A549 (cell line): Measurements from ENCODE around the gene MEN1. TPM values are rescaled to one million over a fixed set of nuclear protein-coding genes. Genes with fewer than 3 reads are reported as not detected.
A peak's percentile ranks its signal among the peaks of the same experiment; 100 is the strongest.

Experiments used
- ATAC-seq, 2 experiments: fragments of 200-7000 bp in 1 of 2; fragments of >200 bp in 1 of 2; cut with Nextera tagmentation in 1 of 2; cut with Tn5 transposase in 1 of 2; 3 replicates each; pipeline versions ENCODE4 v1.8.0 to v1.9.1; 2018 to 2020; ENCODE audit warnings: mild to moderate bottlenecking in 1 of 2, moderate library complexity in 1 of 2
- CTCF ChIA-PET: fragments of 300-600 bp; sonication (Branson Sonifier 250); formaldehyde crosslinking; extraction: SDS; loops from one replicate; lab custom pipeline; 2021; ENCODE audit warnings: antibody characterized with exemption, inconsistent platforms; lab: Yijun Ruan, JAX
- POLR2A ChIA-PET: fragments of 350-600 bp; formaldehyde crosslinking; extraction: SDS; loops from one replicate; lab custom pipeline; 2021; ENCODE audit warnings: antibody characterized with exemption, inconsistent platforms; lab: Yijun Ruan, JAX
- DNase-seq, 2 experiments: peaks; one replicate each; pipeline versions ENCODE4 v3.0.0 to v3.0.0-alpha.2; 2011 to 2016; ENCODE audit warnings: low read depth in 1 of 2, low spot score in 1 of 2
- FAIRE-seq: peaks from 2 replicates; lab custom pipeline; 2011; peaks lifted over from hg19 to GRCh38; lab: Jason Lieb, UNC
- H3K27ac ChIP-seq, 2 experiments: fragments of >200 bp; sonication (Bioruptor Twin); formaldehyde crosslinking; 3 replicates each; pipeline ENCODE4 v1.5.1; 2016 to 2017
- H3K4me1 ChIP-seq: fragments of >200 bp; sonication (Bioruptor Twin); formaldehyde crosslinking; 3 replicates; pipeline ENCODE4 v1.6.1; 2016
- H3K4me2 ChIP-seq: fragments of >200 bp; sonication (Bioruptor Twin); formaldehyde crosslinking; 3 replicates; pipeline ENCODE4 v1.6.1; 2016
- H3K4me3 ChIP-seq: fragments of >200 bp; sonication (Bioruptor Twin); formaldehyde crosslinking; 3 replicates; pipeline ENCODE4 v1.5.1; 2016
- H3K9me3 ChIP-seq: fragments of >200 bp; sonication (Bioruptor Twin); formaldehyde crosslinking; 3 replicates; pipeline ENCODE4 v1.6.1; 2016
- E2F6 ChIP-seq: IDR thresholded peaks from 2 replicates; pipeline ENCODE4 v1.6.1; 2012; ENCODE audit warnings: low read depth, borderline replicate concordance
- FOSB ChIP-seq: fragments of 250-450 bp; sonication (Bioruptor Pico); IDR thresholded peaks from 2 replicates; pipeline ENCODE4 v1.5.0; 2020; ENCODE audit warnings: mild to moderate bottlenecking, moderate library complexity
- GATA3 ChIP-seq: IDR thresholded peaks from 2 replicates; pipeline ENCODE4 v1.6.1; 2012; ENCODE audit warnings: borderline replicate concordance
- HOXB13 ChIP-seq: fragments of 250-450 bp; sonication (Bioruptor Pico); IDR thresholded peaks from 2 replicates; pipeline ENCODE4 v1.5.0; 2020; ENCODE audit warnings: low read depth, mild to moderate bottlenecking, moderate library complexity
- JUN ChIP-seq, 2 experiments: fragments of >200 bp; sonication (Bioruptor Twin); formaldehyde crosslinking; IDR thresholded peaks; 2 replicates in 1 of 2; 3 replicates in 1 of 2; pipeline ENCODE4 v1.6.1; 2016 to 2017
- JUNB ChIP-seq: fragments of >200 bp; sonication (Bioruptor Twin); formaldehyde crosslinking; IDR thresholded peaks from 2 replicates; pipeline ENCODE4 v1.6.1; 2016
- NFE2L2 ChIP-seq: fragments of 150-350 bp; conservative IDR thresholded peaks from 2 replicates; pipeline ENCODE4 v1.6.1; 2014; ENCODE audit warnings: low read length
- NPAS2 ChIP-seq: fragments of 250-450 bp; sonication (Bioruptor Pico); IDR thresholded peaks from 2 replicates; pipeline ENCODE4 v1.8.0; 2022; ENCODE audit warnings: mild to moderate bottlenecking, moderate library complexity, borderline replicate concordance
- POLR2AphosphoS2 ChIP-seq: conservative IDR thresholded peaks from 2 replicates; pipeline ENCODE4 v1.6.1; 2012; ENCODE audit warnings: low read length, improper control_type of control experiment, inconsistent platforms
- RFX5 ChIP-seq: fragments of 450-650 bp; IDR thresholded peaks from 2 replicates; pipeline ENCODE4 v1.7.1; 2014; ENCODE audit warnings: antibody characterized with exemption, mild to moderate bottlenecking, moderate library complexity
- TP53 ChIP-seq: fragments of 250-450 bp; sonication (Bioruptor Pico); IDR thresholded peaks from 2 replicates; pipeline ENCODE4 v1.5.0; 2021; ENCODE audit warnings: mild to moderate bottlenecking, moderate library complexity
- ZC3H11A ChIP-seq: fragments of 450-650 bp; IDR thresholded peaks from 2 replicates; pipeline ENCODE4 v1.6.1; 2014; ENCODE audit warnings: antibody characterized with exemption, mild to moderate bottlenecking
- ZNF302 ChIP-seq: fragments of 250-450 bp; sonication (Bioruptor Pico); IDR thresholded peaks from 2 replicates; pipeline ENCODE4 v1.9.0; 2021; ENCODE audit warnings: inconsistent platforms, mild to moderate bottlenecking, moderate library complexity
- WGBS: methylation state at CpG from one replicate; pipeline ENCODE4 v1.1.6; 2017; ENCODE audit errors: missing lambda C conversion rate; 5-methylcytosine and 5-hydroxymethylcytosine counted together
- polyA plus RNA-seq, 4 experiments: library from polyadenylated mRNA; depleted of rRNA in 3 of 4; stranded (reverse); fragments of >200 nt; fragmentation: RNase III in 1 of 4; extraction: RNeasy Plus Mini Kit Qiagen cat#74134 plus additional on column Dnase treatment in 1 of 4; gene quantifications; 2 replicates in 3 of 4; 3 replicates in 1 of 4; pipeline ENCODE4 v1.2.3, GENCODE V29; 2011 to 2017
- TF ChIP-seq, protein P1 (sequence below): fragments of 250-450 bp; sonication (Bioruptor Pico); IDR thresholded peaks from 2 replicates; pipeline ENCODE4 v1.5.0; 2021; ENCODE audit warnings: mild to moderate bottlenecking, moderate library complexity, borderline replicate concordance
- TF ChIP-seq, protein P2 (sequence below): IDR thresholded peaks from 2 replicates; pipeline ENCODE4 v1.6.1; 2012

MEN1 gene
- polyA plus RNA-seq, 2 of the 4 experiments (the other 2 are of a cell fraction), result 17.0 to 34.7 TPM

DNA sequence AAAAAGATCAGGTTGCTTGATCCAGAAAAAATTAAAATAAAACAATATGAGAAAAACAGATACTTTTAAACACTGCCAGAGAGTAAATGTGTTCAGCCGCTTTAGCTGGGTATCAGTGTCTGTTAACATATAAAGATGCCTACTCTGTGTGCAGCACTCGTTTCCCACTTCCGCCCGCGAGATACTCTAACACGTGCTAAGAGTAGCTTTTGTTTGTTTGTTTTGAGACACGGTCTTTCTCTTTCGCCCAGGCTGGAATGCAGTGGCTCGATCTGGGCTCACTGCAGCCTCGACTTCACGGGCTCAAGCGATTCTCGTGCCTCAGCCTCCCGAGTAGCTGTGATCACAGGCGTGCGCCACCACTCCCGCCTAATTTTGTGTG lies 531 bp upstream of the MEN1 start:
- Histone ChIP-seq H3K4me2 (peak overlapping the region; percentile 98), H3K9me3 (no peaks in the 10 kb centered on the region), H3K4me3 (peak overlapping the region; percentile 92), H3K27ac (peak overlapping the region; percentile 57 to 93), H3K4me1 (peaks cover 9% of the 10 kb centered on the region; the same call in 2 of the 3 replicates)
- ChIA-PET CTCF (interaction anchor here (0.7 to 3.9 kb wide), 12 partner anchors 11 to 122 kb away, joined by 3 to 26 read pairs (median 3); partner anchors contain the start of gene CDC42BPG), POLR2A (interaction anchor here (1.3 kb wide), 1 partner anchor 32 kb away, joined by 9 read pairs; no protein-coding TSS in a partner anchor)
- TF ChIP-seq E2F6 (0 out of 2 replicates have a peak, but pooled peaks have one; percentile 25), ZNF302 (CRISPR knock-in tag) (no peak)
- peak; percentile 51 to 58 for ATAC-seq
- DNase-seq, result no peak
- 27% methylated on average over 17 of the region's 17 CpGs for WGBS
- FAIRE-seq, result no peak

- Histone ChIP-seq H3K9me3 (no peaks in the 10 kb centered on the region), H3K4me2 (peak overlapping the region; percentile 98), H3K4me1 (peaks cover 6% of the 10 kb centered on the region; the same call in 2 of the 3 replicates), H3K4me3 (peak overlapping the region; percentile 92), H3K27ac (peak overlapping the region; percentile 91 to 93)
- CTCF ChIA-PET, result interaction anchor here (1.4 to 3.9 kb wide), 4 partner anchors 23 to 204 kb away, joined by 4 to 26 read pairs (median 12); partner anchors contain the start of gene ARL2
- TF ChIP-seq TP53 (no peak), JUNB (no peak), ZC3H11A (no peak)
- ATAC-seq (peak; percentile 21 to 27; a peak in 5 of 6 replicates), DNase-seq (peak in 1 of 2 experiments; percentile 17), FAIRE-seq (no peak)
- WGBS, result 10% methylated on average over 25 of the region's 44 CpGs
- POLR2A ChIA-PET, result interaction anchor here (0.6 to 1.3 kb wide), 2 partner anchors 31 to 87 kb away, joined by 3 to 9 read pairs; no protein-coding TSS in a partner anchor
Measured at GRCh38 chr11:64809781-64810241, 540 bp downstream of the MEN1 start.

- Histone ChIP-seq H3K27ac (no peak overlapping the region), H3K4me2 (no peak overlapping the region), H3K4me1 (peaks cover 20% of the 10 kb centered on the region), H3K4me3 (no peak overlapping the region), H3K9me3 (no peaks in the 10 kb centered on the region)
- no peak for DNase-seq
- no peak for FAIRE-seq
- WGBS, result 93% methylated on average over 8 of the region's 9 CpGs
- no peak for TF ChIP-seq RFX5
- TF ChIP-seq NFE2L2, result no peak
- TF ChIP-seq, protein P1, sequence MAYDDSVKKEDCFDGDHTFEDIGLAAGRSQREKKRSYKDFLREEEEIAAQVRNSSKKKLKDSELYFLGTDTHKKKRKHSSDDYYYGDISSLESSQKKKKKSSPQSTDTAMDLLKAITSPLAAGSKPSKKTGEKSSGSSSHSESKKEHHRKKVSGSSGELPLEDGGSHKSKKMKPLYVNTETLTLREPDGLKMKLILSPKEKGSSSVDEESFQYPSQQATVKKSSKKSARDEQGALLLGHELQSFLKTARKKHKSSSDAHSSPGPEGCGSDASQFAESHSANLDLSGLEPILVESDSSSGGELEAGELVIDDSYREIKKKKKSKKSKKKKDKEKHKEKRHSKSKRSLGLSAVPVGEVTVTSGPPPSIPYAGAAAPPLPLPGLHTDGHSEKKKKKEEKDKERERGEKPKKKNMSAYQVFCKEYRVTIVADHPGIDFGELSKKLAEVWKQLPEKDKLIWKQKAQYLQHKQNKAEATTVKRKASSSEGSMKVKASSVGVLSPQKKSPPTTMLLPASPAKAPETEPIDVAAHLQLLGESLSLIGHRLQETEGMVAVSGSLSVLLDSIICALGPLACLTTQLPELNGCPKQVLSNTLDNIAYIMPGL, result no peak
- TF ChIP-seq, protein P2, sequence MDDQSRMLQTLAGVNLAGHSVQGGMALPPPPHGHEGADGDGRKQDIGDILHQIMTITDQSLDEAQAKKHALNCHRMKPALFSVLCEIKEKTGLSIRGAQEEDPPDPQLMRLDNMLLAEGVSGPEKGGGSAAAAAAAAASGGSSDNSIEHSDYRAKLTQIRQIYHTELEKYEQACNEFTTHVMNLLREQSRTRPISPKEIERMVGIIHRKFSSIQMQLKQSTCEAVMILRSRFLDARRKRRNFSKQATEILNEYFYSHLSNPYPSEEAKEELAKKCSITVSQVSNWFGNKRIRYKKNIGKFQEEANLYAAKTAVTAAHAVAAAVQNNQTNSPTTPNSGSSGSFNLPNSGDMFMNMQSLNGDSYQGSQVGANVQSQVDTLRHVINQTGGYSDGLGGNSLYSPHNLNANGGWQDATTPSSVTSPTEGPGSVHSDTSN, result no peak
- no peak for TF ChIP-seq NPAS2 (CRISPR knock-in tag)
- no peak for TF ChIP-seq ZC3H11A
- no peak for TF ChIP-seq FOSB (CRISPR knock-in tag)
- no peak for TF ChIP-seq HOXB13 (CRISPR knock-in tag)
- TF ChIP-seq JUN (IDR thresholded peaks at IDR 0.05), result no peak
- TF ChIP-seq POLR2AphosphoS2, result no peak
- no peak for TF ChIP-seq GATA3
- POLR2A ChIA-PET, result no interaction called here
- CTCF ChIA-PET, result no interaction called here
- ATAC-seq, result no peak
Measured at GRCh38 chr11:64805481-64805880, 4.9 kb downstream of the MEN1 start.
